ENCODE results near the gene MSH4.
"Not testable (repeated sequence)": the region's sequence is repeated elsewhere in the genome, so short reads cannot be mapped to it uniquely, and the experiment has no call there.

Gene MSH4

DNA sequence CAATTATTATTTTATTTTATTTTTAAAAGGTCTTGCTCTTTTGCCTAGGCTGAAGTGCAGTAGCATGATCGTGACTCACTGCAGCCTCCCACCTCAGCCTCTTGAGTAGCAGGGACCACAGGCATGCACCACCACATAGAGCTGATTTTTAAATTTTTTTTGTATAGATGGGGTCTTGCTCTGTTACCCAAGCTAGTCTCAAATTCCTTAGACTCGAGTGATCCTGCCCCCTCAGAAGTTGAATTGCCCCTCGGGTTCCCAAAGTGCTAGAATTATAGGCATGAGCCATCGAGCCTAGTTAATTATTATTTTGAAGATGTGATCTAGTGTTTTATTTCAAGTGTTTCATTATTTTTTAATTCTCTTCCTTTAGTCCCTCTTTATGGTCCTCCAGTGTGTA is 12.2 kb downstream of the MSH4 start:
- ChIA-PET CTCF (interaction anchor here (0.7 kb wide), 1 partner anchor 12 kb away, joined by 6 read pairs; the partner anchor contains the start of gene MSH4), POLR2A (no interaction called here)
- no peak for DNase-seq (ENCODE audit: extremely low spot score)
- TF ChIP-seq FOXM1 (IDR thresholded peaks at IDR 0.05; ENCODE audit: borderline replicate concordance) (no peak), SUZ12 (IDR thresholded peaks at IDR 0.05) (no peak), NFRKB (IDR thresholded peaks at IDR 0.05) (no peak), ARNT (IDR thresholded peaks at IDR 0.05) (no peak), BHLHE40 (IDR thresholded peaks at IDR 0.05; ENCODE audit: borderline replicate concordance) (no peak), CTBP1 (IDR thresholded peaks at IDR 0.05; ENCODE audit: borderline replicate concordance) (no peak), ELF4 (IDR thresholded peaks at IDR 0.05) (no peak), ZNF384 (IDR thresholded peaks at IDR 0.05) (no peak)
- TF ChIP-seq, protein P1, sequence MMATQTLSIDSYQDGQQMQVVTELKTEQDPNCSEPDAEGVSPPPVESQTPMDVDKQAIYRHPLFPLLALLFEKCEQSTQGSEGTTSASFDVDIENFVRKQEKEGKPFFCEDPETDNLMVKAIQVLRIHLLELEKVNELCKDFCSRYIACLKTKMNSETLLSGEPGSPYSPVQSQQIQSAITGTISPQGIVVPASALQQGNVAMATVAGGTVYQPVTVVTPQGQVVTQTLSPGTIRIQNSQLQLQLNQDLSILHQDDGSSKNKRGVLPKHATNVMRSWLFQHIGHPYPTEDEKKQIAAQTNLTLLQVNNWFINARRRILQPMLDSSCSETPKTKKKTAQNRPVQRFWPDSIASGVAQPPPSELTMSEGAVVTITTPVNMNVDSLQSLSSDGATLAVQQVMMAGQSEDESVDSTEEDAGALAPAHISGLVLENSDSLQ (IDR thresholded peaks at IDR 0.05) = no peak

DNA sequence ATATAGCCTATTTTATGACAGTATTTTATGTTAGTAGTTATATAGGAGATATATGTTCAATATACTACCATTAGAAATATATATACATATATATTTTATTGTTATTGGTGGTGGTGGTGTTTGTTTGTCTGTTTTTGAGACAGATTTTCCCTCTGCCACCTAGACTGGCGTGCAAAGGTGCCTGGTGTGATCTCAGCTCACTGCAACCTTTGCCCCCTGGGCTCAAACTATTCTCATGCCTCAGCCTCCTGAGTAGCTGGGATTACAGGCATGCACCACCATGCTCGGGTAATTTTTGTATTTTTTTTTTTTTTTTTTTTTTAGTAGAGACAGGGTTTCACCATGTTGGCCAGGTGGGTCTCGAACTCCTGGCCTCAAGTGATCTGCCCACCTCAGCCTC is 13.4 kb downstream of the MSH4 start:
- CTCF ChIA-PET = not testable (repeated sequence)

DNA sequence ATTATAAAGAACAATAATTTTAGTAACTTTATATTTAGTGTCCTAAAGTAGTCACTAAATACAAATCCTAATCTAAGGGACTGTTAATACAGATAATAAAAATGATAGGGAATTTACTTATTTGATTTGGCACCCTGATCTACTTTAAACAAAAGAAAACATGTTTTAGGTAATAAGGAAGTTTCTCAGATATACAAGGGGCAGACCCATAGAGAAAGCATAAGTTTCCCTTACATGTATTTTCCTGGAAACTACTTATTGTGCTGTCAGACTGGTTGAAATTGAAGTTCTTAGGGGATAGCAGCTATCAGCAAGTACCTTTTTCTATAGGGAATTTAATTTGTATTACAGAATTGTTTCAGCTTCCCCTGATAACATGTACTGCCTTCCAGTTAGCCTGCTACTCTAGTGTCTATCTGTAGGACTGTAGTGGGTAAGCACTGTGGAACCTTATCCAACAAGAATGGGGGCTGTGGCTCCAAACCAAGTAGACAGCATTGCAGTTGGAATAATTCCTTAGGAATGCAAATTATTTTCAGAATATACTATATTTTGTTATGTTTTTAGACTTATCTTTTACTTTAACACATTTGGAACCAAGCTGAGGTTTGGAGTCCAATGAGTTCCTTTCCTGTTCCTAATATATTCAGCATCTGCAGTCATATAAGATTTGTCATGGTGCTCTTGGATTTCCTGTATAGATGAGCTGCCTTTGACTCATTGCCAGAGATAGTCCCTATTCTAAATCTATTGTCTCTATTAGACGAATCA is 14.7 kb downstream of the MSH4 start:
- ChIA-PET POLR2A (interaction anchor here (0.9 kb wide), 1 partner anchor 25 kb away, joined by 3 read pairs; the partner anchor contains the start of gene RABGGTB), CTCF (no interaction called here)
- DNase-seq (ENCODE audit: extremely low spot score) = no peak
- no peak for TF ChIP-seq ZNF384 (IDR thresholded peaks at IDR 0.05)
- TF ChIP-seq ELF4 (IDR thresholded peaks at IDR 0.05) = no peak
- no peak for TF ChIP-seq NFRKB (IDR thresholded peaks at IDR 0.05)
- TF ChIP-seq, protein P1 (IDR thresholded peaks at IDR 0.05) = no peak
- TF ChIP-seq FOXM1 (IDR thresholded peaks at IDR 0.05; ENCODE audit: borderline replicate concordance) = no peak

More for the DNA sequence above, 13.4 kb downstream of the MSH4 start:
- DNase-seq (ENCODE audit: extremely low spot score); POLR2A ChIA-PET: not testable (repeated sequence)

DNA sequence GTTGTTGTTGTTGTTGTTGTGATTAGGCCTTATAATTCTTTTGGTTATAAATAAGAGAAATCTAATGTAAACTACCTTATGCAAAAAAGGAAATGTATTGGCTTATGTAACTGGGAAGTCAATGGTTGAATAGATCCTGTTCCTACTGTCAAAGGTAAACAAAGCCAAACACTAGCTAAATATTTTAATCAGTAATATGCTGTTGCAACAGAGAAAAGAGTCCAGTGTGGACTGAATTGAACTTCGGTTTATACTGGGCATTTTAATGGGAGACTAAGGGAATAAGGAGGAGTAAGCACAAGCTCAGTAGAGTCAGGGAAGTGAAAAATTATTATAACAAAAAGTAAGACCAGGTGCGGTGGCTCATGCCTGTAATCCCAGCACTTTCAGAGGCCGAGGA is 15.4 kb downstream of the MSH4 start:
- CTCF ChIA-PET = no interaction called here
- POLR2A ChIA-PET = interaction anchor here (0.9 kb wide), 1 partner anchor 26 kb away, joined by 3 read pairs; the partner anchor contains the start of gene RABGGTB
- TF ChIP-seq BHLHE40 (IDR thresholded peaks at IDR 0.05; ENCODE audit: borderline replicate concordance) (no peak), FOXM1 (IDR thresholded peaks at IDR 0.05; ENCODE audit: borderline replicate concordance) (no peak), TARDBP (IDR thresholded peaks at IDR 0.05) (no peak), CTBP1 (IDR thresholded peaks at IDR 0.05; ENCODE audit: borderline replicate concordance) (no peak), LEF1 (IDR thresholded peaks at IDR 0.05; ENCODE audit: borderline replicate concordance) (no peak), SUZ12 (IDR thresholded peaks at IDR 0.05) (no peak), FOXA1 (IDR thresholded peaks at IDR 0.05) (no peak), ELF4 (IDR thresholded peaks at IDR 0.05) (no peak), ZNF384 (IDR thresholded peaks at IDR 0.05) (no peak), ARNT (IDR thresholded peaks at IDR 0.05) (no peak), NFRKB (IDR thresholded peaks at IDR 0.05) (no peak), HDGF (IDR thresholded peaks at IDR 0.05; ENCODE audit: borderline replicate concordance) (no peak), SP1 (IDR thresholded peaks at IDR 0.05) (no peak), FOXK2 (IDR thresholded peaks at IDR 0.05) (no peak), L3MBTL2 (conservative IDR thresholded peaks at IDR 0.05) (no peak)
- TF ChIP-seq, protein P1 (IDR thresholded peaks at IDR 0.05) = no peak
- no peak for DNase-seq (ENCODE audit: extremely low spot score)

DNA sequence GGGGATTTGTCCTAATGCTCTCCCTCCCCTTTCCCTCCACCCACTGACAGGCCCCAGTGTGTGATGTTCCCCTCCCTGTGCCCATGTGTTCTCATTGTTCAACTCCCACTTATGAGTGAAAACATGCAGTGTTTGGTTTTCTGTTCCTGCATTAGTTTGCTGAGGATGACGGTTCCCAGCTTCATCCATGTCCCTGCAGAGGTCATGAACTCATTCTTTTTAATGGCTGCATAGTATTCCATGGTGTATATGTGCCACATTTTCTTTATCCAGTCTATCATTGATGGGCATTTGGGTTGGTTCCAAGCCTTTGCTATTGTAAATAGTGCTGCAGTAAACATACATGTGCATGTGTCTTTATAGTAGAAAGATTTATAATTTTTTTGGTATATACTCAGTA is 26.9 kb downstream of the MSH4 start:
- DNase-seq (ENCODE audit: extremely low spot score); CTCF ChIA-PET; POLR2A ChIA-PET: not testable (repeated sequence)

DNA sequence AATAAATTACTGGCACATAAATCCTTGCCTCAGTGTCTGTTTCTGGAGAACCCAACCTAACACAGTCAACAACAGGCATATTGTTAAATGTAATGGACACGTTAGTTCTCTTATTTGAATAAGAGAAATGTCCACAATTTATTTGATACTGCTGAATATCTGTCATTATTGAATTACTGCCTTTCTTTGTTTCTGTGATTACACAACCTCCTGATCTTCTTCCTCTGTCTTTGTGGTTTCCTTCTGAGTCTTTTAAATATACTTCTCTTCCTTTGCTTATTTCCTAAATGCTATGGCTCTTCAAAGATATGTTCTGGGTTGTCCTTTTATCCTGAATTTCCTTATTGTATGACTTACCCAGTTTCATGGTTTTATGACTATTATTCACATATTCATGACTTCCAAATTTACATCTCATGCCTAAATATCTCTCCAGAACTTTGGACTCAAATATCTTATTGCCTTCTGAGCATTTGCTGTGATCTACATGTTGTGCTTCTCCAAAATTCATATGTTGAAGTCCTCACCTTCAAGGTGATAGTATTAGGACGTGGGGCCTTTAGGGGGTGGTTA is 39.9 kb downstream of the MSH4 start:
- DNase-seq (ENCODE audit: extremely low spot score) = no peak
- POLR2A ChIA-PET = no interaction called here
- TF ChIP-seq FOXK2 (IDR thresholded peaks at IDR 0.05) (no peak), ARNT (IDR thresholded peaks at IDR 0.05) (no peak), ELF4 (IDR thresholded peaks at IDR 0.05) (no peak), ZNF384 (IDR thresholded peaks at IDR 0.05) (no peak), BHLHE40 (IDR thresholded peaks at IDR 0.05; ENCODE audit: borderline replicate concordance) (no peak), L3MBTL2 (conservative IDR thresholded peaks at IDR 0.05) (no peak), CTBP1 (IDR thresholded peaks at IDR 0.05; ENCODE audit: borderline replicate concordance) (no peak), SUZ12 (IDR thresholded peaks at IDR 0.05) (no peak), SP1 (IDR thresholded peaks at IDR 0.05) (no peak), FOXA1 (IDR thresholded peaks at IDR 0.05) (no peak), LEF1 (IDR thresholded peaks at IDR 0.05; ENCODE audit: borderline replicate concordance) (no peak), FOXM1 (IDR thresholded peaks at IDR 0.05; ENCODE audit: borderline replicate concordance) (no peak), HDGF (IDR thresholded peaks at IDR 0.05; ENCODE audit: borderline replicate concordance) (no peak), TARDBP (IDR thresholded peaks at IDR 0.05) (no peak), NFRKB (IDR thresholded peaks at IDR 0.05) (no peak)
- TF ChIP-seq, protein P1 (IDR thresholded peaks at IDR 0.05) = no peak
- CTCF ChIA-PET = no interaction called here
